H1 (cell line): ENCODE results near the gene ITPR3. TPM values are rescaled to one million over a fixed set of nuclear protein-coding genes. Genes with fewer than 3 reads are reported as not detected.

Experiments
- CTCF ChIA-PET: fragments of 300-600 bp; sonication (Branson Sonifier 250); formaldehyde crosslinking; loops from one replicate; lab custom pipeline; 2021; ENCODE audit not compliant: partially characterized antibody; lab: Charles Lee
- POLR2A ChIA-PET: fragments of 300-600 bp; sonication (Branson Sonifier 250); formaldehyde crosslinking; loops from one replicate; lab custom pipeline; 2021; ENCODE audit warnings: inconsistent platforms; ENCODE audit not compliant: partially characterized antibody; lab: Charles Lee
- DNase-seq, 2 experiments: peaks; one replicate each; pipeline versions ENCODE4 v3.0.0 to v3.0.0-alpha.2; 2010 to 2022; ENCODE audit warnings: low spot score in 2 of 2, low read depth in 1 of 2, mixed read lengths in 1 of 2
- FAIRE-seq: peaks from 2 replicates; lab custom pipeline; 2011; peaks lifted over from hg19 to GRCh38; lab: Jason Lieb, UNC
- H2AFZ ChIP-seq: 2 replicates; pipeline ENCODE4 v1.8.1; 2012; ENCODE audit warnings: low read length, inconsistent platforms
- H2AK5ac ChIP-seq: 2 replicates; pipeline ENCODE4 v1.6.1; 2013; ENCODE audit warnings: low read depth, low read length
- H2BK120ac ChIP-seq: replicated peaks from 2 replicates; pipeline ENCODE3; 2013; ENCODE audit warnings: low read depth, low read length, inconsistent platforms
- H2BK12ac ChIP-seq: 2 replicates; pipeline ENCODE4 v1.6.1; 2013; ENCODE audit warnings: low read depth, low read length
- H2BK15ac ChIP-seq: 2 replicates; pipeline ENCODE4 v1.6.1; 2013; ENCODE audit warnings: low read length
- H2BK20ac ChIP-seq: 2 replicates; pipeline ENCODE4 v1.6.1; 2013; ENCODE audit warnings: low read length
- H2BK5ac ChIP-seq: 2 replicates; pipeline ENCODE4 v1.6.1; 2013; ENCODE audit warnings: low read depth, low read length
- H3K14ac ChIP-seq: 2 replicates; pipeline ENCODE4 v1.6.1; 2013; ENCODE audit warnings: inconsistent platforms; ENCODE audit not compliant: insufficient read length
- H3K18ac ChIP-seq: 2 replicates; pipeline ENCODE4 v1.6.1; 2013; ENCODE audit warnings: low read length; ENCODE audit errors: extremely low read depth
- H3K23ac ChIP-seq: 2 replicates; pipeline ENCODE4 v1.6.1; 2013; ENCODE audit warnings: inconsistent platforms; ENCODE audit not compliant: insufficient read length
- H3K23me2 ChIP-seq: 2 replicates; pipeline ENCODE4 v1.6.1; 2013; ENCODE audit warnings: low read depth, low read length
- H3K27ac ChIP-seq: 2 replicates; pipeline ENCODE4 v1.6.1; 2011; ENCODE audit warnings: low read depth, low read length, inconsistent platforms
- H3K27me3 ChIP-seq, 4 experiments: replicated peaks in 1 of 4; 1 replicate in 1 of 4; 2 replicates in 3 of 4; pipeline versions ENCODE4 v1.6.1 to v1.8.1; 2011 to 2013; ENCODE audit warnings: low read length in 3 of 4, mild to moderate bottlenecking in 3 of 4, inconsistent platforms in 2 of 4, mixed read lengths in 2 of 4, moderate library complexity in 1 of 4; ENCODE audit not compliant: control insufficient read depth in 3 of 4, insufficient read depth in 3 of 4; ENCODE audit errors: extremely low read depth in 1 of 4
- H3K36me3 ChIP-seq, 4 experiments: 2 replicates each; pipeline versions ENCODE4 v1.6.1 to v1.8.1; 2011 to 2013; ENCODE audit warnings: mild to moderate bottlenecking in 4 of 4, low read length in 3 of 4, moderate library complexity in 2 of 4, control low read depth in 1 of 4, inconsistent platforms in 1 of 4; ENCODE audit not compliant: insufficient read depth in 4 of 4, control insufficient read depth in 2 of 4
- H3K4ac ChIP-seq: replicated peaks from 2 replicates; pipeline ENCODE3; 2013; ENCODE audit warnings: low read length, low read depth, mixed read lengths, inconsistent platforms; ENCODE audit not compliant: insufficient read length
- H3K4me1 ChIP-seq, 4 experiments: replicated peaks in 1 of 4; 1 replicate in 1 of 4; 2 replicates in 3 of 4; pipeline versions ENCODE4 v1.6.1 to v1.8.1; 2011 to 2013; ENCODE audit warnings: low read length in 3 of 4, inconsistent platforms in 2 of 4, mixed read lengths in 1 of 4; ENCODE audit not compliant: insufficient read depth in 4 of 4, control insufficient read depth in 3 of 4
- H3K4me2 ChIP-seq, 2 experiments: 2 replicates each; pipeline versions ENCODE4 v1.6.1 to v1.8.1; 2011 to 2013; ENCODE audit warnings: low read depth in 2 of 2, low read length in 2 of 2, control low read depth in 1 of 2, inconsistent platforms in 1 of 2, mild to moderate bottlenecking in 1 of 2; ENCODE audit not compliant: insufficient read depth in 1 of 2
- H3K4me3 ChIP-seq, 4 experiments: fragments of 200-600, 300-600 bp in 1 of 4; sonication (generic), shearing (Covaris generic), sonication (Bioruptor Twin) in 1 of 4; 2 replicates each; pipeline versions ENCODE4 v1.5.1 to v1.8.1; 2011 to 2016; ENCODE audit warnings: low read length in 4 of 4, low read depth in 3 of 4, control low read depth in 2 of 4, inconsistent platforms in 2 of 4, mild to moderate bottlenecking in 2 of 4, mixed read lengths in 1 of 4, moderate library complexity in 1 of 4; ENCODE audit not compliant: insufficient read depth in 2 of 4; ENCODE audit errors: extremely low read depth in 1 of 4
- H3K56ac ChIP-seq: replicated peaks from 2 replicates; pipeline ENCODE3; 2013; ENCODE audit warnings: low read depth, mild to moderate bottlenecking, mixed read lengths, low read length, inconsistent platforms; ENCODE audit not compliant: insufficient read length
- H3K79me1 ChIP-seq: 2 replicates; pipeline ENCODE4 v1.6.1; 2013; ENCODE audit warnings: low read depth, low read length, control low read depth
- H3K79me2 ChIP-seq, 2 experiments: 2 replicates each; pipeline versions ENCODE4 v1.6.1 to v1.8.1; 2012 to 2013; ENCODE audit warnings: low read length in 2 of 2, mild to moderate bottlenecking in 2 of 2, inconsistent platforms in 1 of 2; ENCODE audit not compliant: insufficient read depth in 2 of 2, control insufficient read depth in 1 of 2
- H3K9ac ChIP-seq, 4 experiments: replicated peaks in 1 of 4; 1 replicate in 1 of 4; 2 replicates in 3 of 4; pipeline versions ENCODE4 v1.6.1 to v1.8.1; 2011 to 2013; ENCODE audit warnings: low read depth in 3 of 4, low read length in 3 of 4, control low read depth in 2 of 4, mild to moderate bottlenecking in 2 of 4, moderate library complexity in 2 of 4, inconsistent platforms in 1 of 4; ENCODE audit errors: extremely low read depth in 1 of 4
- H3K9me3 ChIP-seq, 2 experiments: 2 replicates each; pipeline versions ENCODE4 v1.6.1 to v1.8.1; 2012 to 2013; ENCODE audit warnings: mild to moderate bottlenecking in 2 of 2, moderate library complexity in 2 of 2, control low read depth in 1 of 2, inconsistent platforms in 1 of 2, low read depth in 1 of 2, low read length in 1 of 2, mixed read lengths in 1 of 2; ENCODE audit not compliant: insufficient read depth in 2 of 2
- H4K20me1 ChIP-seq, 2 experiments: replicated peaks in 1 of 2; 2 replicates each; pipeline versions ENCODE3 to v1.8.1; 2011 to 2013; ENCODE audit warnings: inconsistent platforms in 2 of 2, low read length in 2 of 2, mild to moderate bottlenecking in 1 of 2; ENCODE audit not compliant: insufficient read depth in 2 of 2, control insufficient read depth in 1 of 2
- H4K5ac ChIP-seq: 2 replicates; pipeline ENCODE4 v1.6.1; 2013; ENCODE audit warnings: low read length, low read depth, mixed read lengths, inconsistent platforms; ENCODE audit not compliant: insufficient read length
- H4K8ac ChIP-seq: 2 replicates; pipeline ENCODE4 v1.8.0; 2013; ENCODE audit warnings: mild to moderate bottlenecking, moderate library complexity, low read length, inconsistent platforms; ENCODE audit not compliant: insufficient read depth; ENCODE audit errors: extremely low read depth
- H4K91ac ChIP-seq: replicated peaks from 2 replicates; pipeline ENCODE3; 2013; ENCODE audit warnings: low read length, mixed read lengths, inconsistent platforms; ENCODE audit not compliant: insufficient read length
- BCL11A ChIP-seq, 2 experiments: IDR thresholded peaks; one replicate each; pipeline ENCODE4 v1.6.1; 2011; ENCODE audit warnings: low read depth in 2 of 2, low read length in 2 of 2, mild to moderate bottlenecking in 2 of 2
- CBX8 ChIP-seq: fragments of 300-800, 300-1000 bp; sonication (generic); IDR thresholded peaks from 2 replicates; pipeline ENCODE4 v1.7.1; 2016; ENCODE audit warnings: low read depth, low read length, borderline replicate concordance
- EZH2 ChIP-seq: fragments of 200-600 bp; sonication (generic); IDR thresholded peaks from 2 replicates; pipeline ENCODE4 v1.7.1; 2012; ENCODE audit warnings: low read depth, mild to moderate bottlenecking, moderate library complexity, low read length, inconsistent platforms; ENCODE audit not compliant: severe bottlenecking
- JUN ChIP-seq: IDR thresholded peaks from 2 replicates; pipeline ENCODE4 v1.6.1; 2011; ENCODE audit warnings: low read depth, mild to moderate bottlenecking, improper control_type of control experiment, low read length
- NRF1 ChIP-seq: IDR thresholded peaks from 2 replicates; pipeline ENCODE4 v1.6.1; 2011; ENCODE audit warnings: mild to moderate bottlenecking, low read depth, low read length, improper control_type of control experiment
- PHF8 ChIP-seq: fragments of 200-600 bp; sonication (generic); conservative IDR thresholded peaks from 2 replicates; pipeline ENCODE4 v1.7.1; 2012; ENCODE audit warnings: low read depth, mild to moderate bottlenecking, inconsistent platforms, low read length, moderate library complexity
- POU5F1 ChIP-seq: IDR thresholded peaks from 2 replicates; pipeline ENCODE4 v1.6.1; 2011; ENCODE audit warnings: low read depth, mild to moderate bottlenecking, low read length, moderate library complexity
- SAP30 ChIP-seq: fragments of 300-600 bp; sonication (generic); IDR thresholded peaks from 2 replicates; pipeline ENCODE4 v1.7.1; 2012; ENCODE audit warnings: low read length, moderate library complexity, mild to moderate bottlenecking, inconsistent platforms; ENCODE audit not compliant: insufficient read depth, insufficient replicate concordance
- SIX5 ChIP-seq: IDR thresholded peaks from 2 replicates; pipeline ENCODE4 v1.6.1; 2011; ENCODE audit warnings: mild to moderate bottlenecking, low read depth, low read length
- SP4 ChIP-seq: IDR thresholded peaks from 2 replicates; pipeline ENCODE4 v1.6.1; 2012; ENCODE audit warnings: low read length, inconsistent platforms
- SUZ12 ChIP-seq: fragments of 200-600 bp; sonication (generic); IDR thresholded peaks from 2 replicates; pipeline ENCODE4 v1.6.1; 2012; ENCODE audit warnings: mild to moderate bottlenecking, inconsistent platforms, low read length, moderate library complexity, mixed read lengths
- TAF7 ChIP-seq: optimal IDR thresholded peaks from 2 replicates; pipeline ENCODE3; 2011; ENCODE audit warnings: low read depth, mild to moderate bottlenecking, inconsistent platforms, low read length, moderate library complexity, borderline replicate concordance
- TCF12 ChIP-seq: IDR thresholded peaks from 2 replicates; pipeline ENCODE4 v1.6.1; 2011; ENCODE audit warnings: low read depth, mild to moderate bottlenecking, low read length
- WGBS, 2 experiments: shearing (Covaris generic) in 1 of 2; methylation state at CpG; one replicate each; pipeline versions ENCODE4 v1.1.6 to v1.1.7; 2013 to 2015; ENCODE audit warnings: low lambda C conversion rate in 2 of 2, mixed read lengths in 2 of 2, inconsistent platforms in 1 of 2, low coverage in 1 of 2, missing lambda C conversion rate in 1 of 2; ENCODE audit not compliant: insufficient replicate concordance in 2 of 2, insufficient coverage in 1 of 2, insufficient read length in 1 of 2; ENCODE audit errors: extremely low coverage in 1 of 2, missing lambda C conversion rate in 1 of 2; 5-methylcytosine and 5-hydroxymethylcytosine counted together
- polyA plus RNA-seq, 7 experiments: library from polyadenylated mRNA; depleted of rRNA in 3 of 7; stranded (reverse) in 5 of 7; unstranded in 2 of 7; fragments of >200 nt in 5 of 7; fragments of 200-250 nt in 2 of 7; gene quantifications; 1 replicate in 5 of 7; 2 replicates in 1 of 7; 4 replicates in 1 of 7; pipeline versions ENCODE4 v1.2.1 to v1.2.3, GENCODE V29; 2011 to 2013; ENCODE audit warnings: missing spikeins in 2 of 7, mixed read lengths in 2 of 7
- total RNA-seq: library from RNA; stranded (reverse); fragmentation: NEBNext Ultra II Directional; extraction: Animal tissue kit (Norgen Biotek cat#: 25700); gene quantifications from 2 replicates; pipeline ENCODE4 v1.2.1, GENCODE V29; 2021

ITPR3 gene
- total and polyA plus RNA-seq, 2 of the 8 experiments (the other 6 are each of a cell fraction or from before 2014, with no cell fraction given) = 29.1 to 45.7 TPM

GRCh38 chr6:33682341-33682740, 61.2 kb downstream of the ITPR3 start:
- Histone ChIP-seq H3K23me2 (no peaks in the 10 kb centered on the region), H4K8ac (no peak overlapping the region), H3K9me3 (no peaks in the 10 kb centered on the region), H4K91ac (no peak overlapping the region), H3K23ac (no peak overlapping the region), H2BK120ac (no peak overlapping the region), H3K18ac (no peak overlapping the region), H3K56ac (no peak overlapping the region), H2AFZ (no peak overlapping the region), H3K27me3 (no peaks in the 10 kb centered on the region), H3K4me3 (no peak overlapping the region), H2BK12ac (no peak overlapping the region), H3K4me1 (no peaks in the 10 kb centered on the region), H3K36me3 (peaks cover 10 to 55% (median 45%) of the 10 kb centered on the region in 4 experiments; a peak in 6 of 8 replicates), H3K4ac (no peak overlapping the region), H3K14ac (no peak overlapping the region), H3K79me2 (no peaks in the 10 kb centered on the region), H2BK20ac (no peak overlapping the region), H3K9ac (no peak overlapping the region), H3K27ac (no peak overlapping the region), H4K5ac (no peak overlapping the region), H2BK5ac (no peak overlapping the region), H2AK5ac (no peak overlapping the region), H3K79me1 (no peaks in the 10 kb centered on the region), H4K20me1 (peaks cover 0 to 18% of the 10 kb centered on the region in 2 experiments), H2BK15ac (no peak overlapping the region), H3K4me2 (no peak overlapping the region)
- 92% methylated on average over 13 of the region's 13 CpGs; no CpG with 5 or more reads in 1 of the 2 experiments for WGBS, 2 experiments
- ChIA-PET POLR2A (interaction anchor here (1.2 to 1.5 kb wide), 3 partner anchors 11 to 28 kb away, joined by 3 to 4 read pairs (median 3); no protein-coding TSS in a partner anchor), CTCF (interaction anchor here (1.0 to 2.6 kb wide), 7 partner anchors 10 to 99 kb away, joined by 3 to 16 read pairs (median 4); no protein-coding TSS in a partner anchor)
- DNase-seq (no peak), FAIRE-seq (no peak)
- TF ChIP-seq SAP30 = no peak
- TF ChIP-seq BCL11A (IDR thresholded peaks at IDR 0.05; ENCODE audit: low read depth in 2 of 2, low read length in 2 of 2) = no peak
- TF ChIP-seq PHF8 = no peak
- no peak for TF ChIP-seq POU5F1
- no peak for TF ChIP-seq SUZ12
- TF ChIP-seq TCF12 = no peak
- no peak for TF ChIP-seq SP4
- TF ChIP-seq TAF7 = no peak
- no peak for TF ChIP-seq JUN
- TF ChIP-seq CBX8 = no peak
- TF ChIP-seq SIX5 = no peak
- TF ChIP-seq NRF1 = no peak
- no peak for TF ChIP-seq EZH2
